ENCODE measurements around the gene CYP27B1.
"Not testable (repeated sequence)": the region's sequence is repeated elsewhere in the genome, so short reads cannot be mapped to it uniquely, and the experiment has no call there.

CYP27B1 gene

GRCh38 chr12:57722716-57723629 is 43.9 kb downstream of the CYP27B1 start:
- no peak for DNase-seq (ENCODE audit: low read depth)

- not testable (repeated sequence) for DNase-seq (ENCODE audit: low read depth)
Measured at GRCh38 chr12:57721846-57722608, 44.9 kb downstream of the CYP27B1 start.

GRCh38 chr12:57720606-57721595 is 46.0 kb downstream of the CYP27B1 start:
- DNase-seq (ENCODE audit: low read depth): no peak

GRCh38 chr12:57719777-57720605 is 46.9 kb downstream of the CYP27B1 start:
- no peak for DNase-seq (ENCODE audit: low read depth)

GRCh38 chr12:57718641-57719528 is 48.0 kb downstream of the CYP27B1 start:
- DNase-seq (ENCODE audit: low read depth): no peak

GRCh38 chr12:57717846-57718640 is 48.8 kb downstream of the CYP27B1 start:
- DNase-seq (ENCODE audit: low read depth): no peak

- no peak for DNase-seq (ENCODE audit: low read depth)
Measured at GRCh38 chr12:57717131-57717530, 49.7 kb downstream of the CYP27B1 start.

GRCh38 chr12:57716305-57716704 is 50.6 kb downstream of the CYP27B1 start:
- DNase-seq (ENCODE audit: low read depth): no peak

- DNase-seq (ENCODE audit: low read depth): no peak
Measured at GRCh38 chr12:57715786-57716185, 51.1 kb downstream of the CYP27B1 start.

GRCh38 chr12:57715036-57715748 is 51.7 kb downstream of the CYP27B1 start:
- DNase-seq (ENCODE audit: low read depth): not testable (repeated sequence)

- DNase-seq (ENCODE audit: low read depth): no peak
Measured at GRCh38 chr12:57713209-57713608, 53.7 kb downstream of the CYP27B1 start.

- no peak for DNase-seq (ENCODE audit: low read depth)
Measured at GRCh38 chr12:57712701-57713100, 54.2 kb downstream of the CYP27B1 start.

Data from activated T-cell treated with anti-CD3 and anti-CD28 coated beads for 1 hour (primary cell).